Ectodermal cell (in vitro differentiated cells): ENCODE results near the gene STC2.

ENCODE experiments used
- H3K27ac ChIP-seq: 2 replicates; pipeline ENCODE4 v1.7.0; 2013; ENCODE audit warnings: mild to moderate bottlenecking, low read depth, low read length; ENCODE audit not compliant: insufficient read depth, poor library complexity, severe bottlenecking
- H3K27me3 ChIP-seq: 2 replicates; pipeline ENCODE4 v1.7.0; 2013; ENCODE audit warnings: mild to moderate bottlenecking, low read length; ENCODE audit not compliant: insufficient read depth, control insufficient read depth, poor library complexity, severe bottlenecking
- H3K36me3 ChIP-seq: one replicate; pipeline ENCODE4 v1.7.0; 2013; ENCODE audit warnings: low read length; ENCODE audit not compliant: control insufficient read depth, insufficient read depth
- H3K4me1 ChIP-seq: one replicate; pipeline ENCODE4 v1.7.0; 2013; ENCODE audit warnings: low read length; ENCODE audit not compliant: control insufficient read depth, insufficient read depth
- H3K4me3 ChIP-seq: 2 replicates; pipeline ENCODE4 v1.7.0; 2013; ENCODE audit warnings: low read depth, low read length, control low read depth; ENCODE audit not compliant: insufficient read depth
- H3K9me3 ChIP-seq: 2 replicates; pipeline ENCODE4 v1.7.0; 2013; ENCODE audit warnings: mild to moderate bottlenecking, low read length, moderate library complexity; ENCODE audit not compliant: control insufficient read depth
- WGBS, 2 experiments: methylation state at CpG; one replicate each; pipeline ENCODE4 v1.1.7; 2013; ENCODE audit warnings: missing lambda C conversion rate in 2 of 2; 5-methylcytosine and 5-hydroxymethylcytosine counted together

Gene STC2

GRCh38 chr5:173283318-173284288 lies 44.6 kb downstream of the STC2 start:
- 9 to 10% methylated on average over 44 of the region's 45 CpGs for WGBS, 2 experiments
- Histone ChIP-seq H3K9me3 (no peaks in the 10 kb centered on the region), H3K4me3 (no peak overlapping the region), H3K36me3 (no peaks in the 10 kb centered on the region), H3K27me3 (peaks cover 34% of the 10 kb centered on the region), H3K4me1 (no peaks in the 10 kb centered on the region), H3K27ac (no peak overlapping the region)

- Histone ChIP-seq H3K4me1 (no peaks in the 10 kb centered on the region), H3K27ac (no peak overlapping the region), H3K36me3 (no peaks in the 10 kb centered on the region), H3K4me3 (no peak overlapping the region), H3K27me3 (peaks cover 34% of the 10 kb centered on the region), H3K9me3 (no peaks in the 10 kb centered on the region)
- 82% methylated on average over 10 of the region's 10 CpGs for WGBS, 2 experiments
Measured at GRCh38 chr5:173282916-173283315, 45.3 kb downstream of the STC2 start.

GRCh38 chr5:173281910-173282309 lies 46.3 kb downstream of the STC2 start:
- no peaks in the 10 kb centered on the region for H3K36me3 ChIP-seq
- no peaks in the 10 kb centered on the region for H3K9me3 ChIP-seq
- WGBS, 2 experiments: 23 to 27% methylated on average over 6 of the region's 6 CpGs
- peaks cover 34% of the 10 kb centered on the region for H3K27me3 ChIP-seq
- no peaks in the 10 kb centered on the region for H3K4me1 ChIP-seq
- H3K27ac ChIP-seq: no peak overlapping the region
- no peak overlapping the region for H3K4me3 ChIP-seq

- no peak overlapping the region for H3K4me3 ChIP-seq
- no peaks in the 10 kb centered on the region for H3K9me3 ChIP-seq
- no peaks in the 10 kb centered on the region for H3K36me3 ChIP-seq
- H3K27ac ChIP-seq: no peak overlapping the region
- no peaks in the 10 kb centered on the region for H3K4me1 ChIP-seq
- peaks cover 23% of the 10 kb centered on the region for H3K27me3 ChIP-seq
- 94 to 96% methylated on average over 5 of the region's 5 CpGs for WGBS, 2 experiments
Measured at GRCh38 chr5:173279166-173279565, 49.0 kb downstream of the STC2 start.

- Histone ChIP-seq H3K27me3 (peaks cover 17% of the 10 kb centered on the region), H3K36me3 (no peaks in the 10 kb centered on the region), H3K27ac (no peak overlapping the region), H3K4me1 (no peaks in the 10 kb centered on the region), H3K4me3 (no peak overlapping the region), H3K9me3 (no peaks in the 10 kb centered on the region)
- WGBS, 2 experiments: 86 to 89% methylated on average over 5 of the region's 5 CpGs
Measured at GRCh38 chr5:173278641-173279040, 49.6 kb downstream of the STC2 start.

- no peak overlapping the region for H3K4me3 ChIP-seq
- WGBS, 2 experiments: 85 to 86% methylated on average over 9 of the region's 9 CpGs
- no peak overlapping the region for H3K27ac ChIP-seq
- no peaks in the 10 kb centered on the region for H3K36me3 ChIP-seq
- H3K4me1 ChIP-seq: no peaks in the 10 kb centered on the region
- no peaks in the 10 kb centered on the region for H3K9me3 ChIP-seq
- H3K27me3 ChIP-seq: peaks cover 13% of the 10 kb centered on the region
Measured at GRCh38 chr5:173278172-173278571, 50.0 kb downstream of the STC2 start.

- 88 to 91% methylated on average over 1 of the region's 1 CpG for WGBS, 2 experiments
- Histone ChIP-seq H3K4me1 (no peaks in the 10 kb centered on the region), H3K4me3 (no peak overlapping the region), H3K27me3 (no peaks in the 10 kb centered on the region), H3K36me3 (no peaks in the 10 kb centered on the region), H3K9me3 (no peaks in the 10 kb centered on the region), H3K27ac (no peak overlapping the region)
Measured at GRCh38 chr5:173274771-173275170, 53.4 kb downstream of the STC2 start.

GRCh38 chr5:173271419-173271818 lies 56.8 kb downstream of the STC2 start:
- WGBS, 2 experiments: 87 to 89% methylated on average over 10 of the region's 10 CpGs
- Histone ChIP-seq H3K27me3 (no peaks in the 10 kb centered on the region), H3K4me3 (no peak overlapping the region), H3K9me3 (no peaks in the 10 kb centered on the region), H3K27ac (no peak overlapping the region), H3K4me1 (peaks cover 4% of the 10 kb centered on the region), H3K36me3 (no peaks in the 10 kb centered on the region)

- Histone ChIP-seq H3K4me1 (peaks cover 4% of the 10 kb centered on the region), H3K9me3 (no peaks in the 10 kb centered on the region), H3K4me3 (no peak overlapping the region), H3K27ac (no peak overlapping the region), H3K36me3 (no peaks in the 10 kb centered on the region), H3K27me3 (peaks cover 3% of the 10 kb centered on the region)
- WGBS, 2 experiments: 81 to 82% methylated on average over 14 of the region's 14 CpGs
Measured at GRCh38 chr5:173268750-173269432, 59.3 kb downstream of the STC2 start.

- Histone ChIP-seq H3K9me3 (no peaks in the 10 kb centered on the region), H3K4me3 (no peak overlapping the region), H3K36me3 (no peaks in the 10 kb centered on the region), H3K4me1 (peaks cover 4% of the 10 kb centered on the region), H3K27ac (no peak overlapping the region), H3K27me3 (peaks cover 7% of the 10 kb centered on the region)
- WGBS, 2 experiments: 85 to 87% methylated on average over 10 of the region's 10 CpGs
Measured at GRCh38 chr5:173265433-173265832, 62.8 kb downstream of the STC2 start.
